Hematopoietic multipotent progenitor cell treated with erythropoietin and hydrocortisone succinate and interleukin-3 and kit ligand, for 17 days (in vitro differentiated cells): ENCODE results near the gene ETV7.

Experiments used
- DNase-seq: peaks from one replicate; pipeline ENCODE4 v3.0.0-alpha.2; 2015; ENCODE audit warnings: low spot score

Gene ETV7

DNA sequence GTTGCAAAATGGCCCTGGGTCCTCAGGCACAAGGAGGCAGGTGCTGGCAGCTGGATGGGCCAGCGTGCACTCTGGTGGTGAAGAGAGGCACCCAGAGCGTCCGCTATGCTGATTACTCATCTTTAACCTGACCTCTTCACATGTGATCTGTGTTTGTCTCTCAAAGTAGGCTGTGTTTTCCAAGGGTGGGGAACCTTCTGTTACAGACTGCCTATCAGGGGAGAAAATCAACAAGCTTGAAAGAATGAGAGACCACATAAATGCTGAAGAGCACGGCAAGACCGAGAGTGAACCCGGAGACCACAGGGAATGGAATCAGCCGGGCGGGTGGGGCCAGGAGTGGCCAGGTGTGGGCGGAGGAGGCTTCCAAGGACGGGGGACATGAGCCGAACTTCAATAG is 67.0 kb downstream of the ETV7 start:
- no peak for DNase-seq

DNA sequence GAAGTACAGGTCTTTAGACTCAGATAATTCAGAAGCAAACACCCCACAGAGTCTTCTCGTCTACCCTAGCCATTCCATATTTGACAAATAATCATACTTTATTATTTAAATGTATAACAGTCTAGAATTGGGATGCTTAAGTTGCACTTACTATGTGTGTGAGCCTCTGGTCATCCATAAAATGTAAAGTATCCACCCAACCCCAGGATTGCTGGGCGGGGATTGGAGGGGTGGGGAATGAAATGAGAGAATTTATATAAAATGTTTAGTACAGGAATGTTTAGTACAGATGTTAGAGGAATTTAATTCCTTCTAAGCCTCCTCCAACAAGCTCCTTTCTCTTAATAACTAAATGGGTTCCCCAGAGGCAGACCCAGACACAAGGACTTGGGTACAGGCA is 67.6 kb downstream of the ETV7 start:
- no peak for DNase-seq

DNA sequence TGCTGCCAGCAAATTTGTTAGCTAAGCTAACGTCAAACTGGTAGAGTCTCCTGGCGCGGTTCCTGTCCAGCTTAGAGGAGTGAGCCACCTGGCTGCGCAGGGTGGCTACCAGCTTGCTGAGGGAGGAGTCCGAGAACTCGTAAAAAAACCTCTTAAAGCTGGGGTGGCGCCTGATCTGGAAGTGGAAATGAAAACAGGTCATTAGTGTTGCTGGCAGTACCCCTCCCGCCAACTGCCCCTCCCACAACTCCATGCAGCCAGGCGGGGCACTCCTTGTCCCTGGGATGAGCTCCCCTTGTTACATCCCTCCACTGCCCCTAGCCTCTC is 68.1 kb downstream of the ETV7 start:
- DNase-seq = no peak

DNA sequence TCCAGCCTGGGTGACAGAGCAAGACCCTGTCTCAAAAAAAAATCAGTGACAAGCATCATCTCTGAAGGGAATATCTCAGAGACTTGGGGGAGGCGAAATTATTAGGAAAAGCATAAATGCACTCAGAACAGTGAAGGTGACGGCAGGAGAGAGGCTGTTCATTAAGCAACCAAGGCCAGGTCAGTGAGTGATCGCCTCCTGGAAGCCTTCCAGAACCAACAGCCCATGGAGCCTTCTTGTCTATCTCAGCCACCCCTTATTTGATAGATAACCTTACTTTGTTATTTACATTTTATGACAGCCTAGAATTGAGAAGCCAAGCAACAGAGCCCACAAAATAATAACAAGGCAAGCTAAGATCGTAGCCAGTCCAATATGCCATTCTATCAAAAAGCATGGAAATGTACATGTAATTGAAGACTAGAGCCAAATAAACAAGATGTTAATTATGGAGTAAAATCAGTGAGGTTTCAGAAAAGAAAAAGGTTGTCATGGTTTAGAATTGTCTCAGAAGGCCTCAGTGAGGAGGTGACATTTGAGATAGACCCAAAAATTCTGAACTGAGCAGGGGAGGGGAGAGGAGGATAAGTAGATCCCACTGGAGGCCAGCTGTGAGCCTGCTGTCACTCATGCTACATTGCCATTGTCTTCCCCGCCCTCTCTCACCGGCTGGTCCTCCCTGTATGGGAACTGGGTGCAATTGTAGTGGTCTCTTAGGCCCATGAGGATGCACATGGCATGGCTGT is 68.6 kb downstream of the ETV7 start:
- no peak for DNase-seq

- no peak for DNase-seq
Observed at GRCh38 chr6:36317623-36318022, 69.8 kb downstream of the ETV7 start.
